ENCODE measurements around the gene NXPH1.

NXPH1 gene

GRCh38 chr7:8590225-8590624, 156.8 kb downstream of the NXPH1 start:
- no peak for DNase-seq
- Histone ChIP-seq H3K4me3 (ENCODE audit: low read depth, low read length) (no peak overlapping the region), H3K27ac (no peak overlapping the region), H3K27me3 (ENCODE audit: insufficient read depth, low read depth, severe bottlenecking) (no peaks in the 10 kb centered on the region), H3K36me3 (no peaks in the 10 kb centered on the region), H3K9me3 (ENCODE audit: severe bottlenecking) (no peaks in the 10 kb centered on the region)
- no peak for TF ChIP-seq CTCF (IDR thresholded peaks at IDR 0.05; ENCODE audit: low read depth, low read length)

- H3K9me3 ChIP-seq (ENCODE audit: severe bottlenecking) = no peaks in the 10 kb centered on the region
- no peak overlapping the region for H3K4me3 ChIP-seq (ENCODE audit: low read depth, low read length)
- H3K27me3 ChIP-seq (ENCODE audit: insufficient read depth, low read depth, severe bottlenecking) = no peaks in the 10 kb centered on the region
- TF ChIP-seq CTCF (IDR thresholded peaks at IDR 0.05; ENCODE audit: low read depth, low read length) = no peak
- H3K27ac ChIP-seq = no peak overlapping the region
- H3K36me3 ChIP-seq = no peaks in the 10 kb centered on the region
- no peak for DNase-seq
Measured at GRCh38 chr7:8590791-8591190, 157.4 kb downstream of the NXPH1 start.

- Histone ChIP-seq H3K27ac (no peak overlapping the region), H3K27me3 (ENCODE audit: insufficient read depth, low read depth, severe bottlenecking) (no peaks in the 10 kb centered on the region), H3K9me3 (ENCODE audit: severe bottlenecking) (no peaks in the 10 kb centered on the region), H3K36me3 (no peaks in the 10 kb centered on the region), H3K4me3 (ENCODE audit: low read depth, low read length) (no peak overlapping the region)
- TF ChIP-seq CTCF (IDR thresholded peaks at IDR 0.05; ENCODE audit: low read depth, low read length) = no peak
- no peak for DNase-seq
Measured at GRCh38 chr7:8591289-8591688, 157.9 kb downstream of the NXPH1 start.

GRCh38 chr7:8592167-8592566, 158.8 kb downstream of the NXPH1 start:
- DNase-seq = no peak
- no peaks in the 10 kb centered on the region for H3K36me3 ChIP-seq
- no peaks in the 10 kb centered on the region for H3K9me3 ChIP-seq (ENCODE audit: severe bottlenecking)
- no peak for TF ChIP-seq CTCF (IDR thresholded peaks at IDR 0.05; ENCODE audit: low read depth, low read length)
- H3K27ac ChIP-seq = no peak overlapping the region
- no peaks in the 10 kb centered on the region for H3K27me3 ChIP-seq (ENCODE audit: insufficient read depth, low read depth, severe bottlenecking)
- no peak overlapping the region for H3K4me3 ChIP-seq (ENCODE audit: low read depth, low read length)

GRCh38 chr7:8594115-8594514, 160.7 kb downstream of the NXPH1 start:
- no peak for TF ChIP-seq CTCF (IDR thresholded peaks at IDR 0.05; ENCODE audit: low read depth, low read length)
- Histone ChIP-seq H3K27me3 (ENCODE audit: insufficient read depth, low read depth, severe bottlenecking) (no peaks in the 10 kb centered on the region), H3K4me3 (ENCODE audit: low read depth, low read length) (no peak overlapping the region), H3K36me3 (no peaks in the 10 kb centered on the region), H3K9me3 (ENCODE audit: severe bottlenecking) (no peaks in the 10 kb centered on the region), H3K27ac (no peak overlapping the region)
- no peak for DNase-seq

GRCh38 chr7:8597565-8597964, 164.2 kb downstream of the NXPH1 start:
- Histone ChIP-seq H3K27me3 (ENCODE audit: insufficient read depth, low read depth, severe bottlenecking) (no peaks in the 10 kb centered on the region), H3K9me3 (ENCODE audit: severe bottlenecking) (no peaks in the 10 kb centered on the region), H3K27ac (no peak overlapping the region), H3K36me3 (no peaks in the 10 kb centered on the region), H3K4me3 (ENCODE audit: low read depth, low read length) (no peak overlapping the region)
- DNase-seq = no peak
- TF ChIP-seq CTCF (IDR thresholded peaks at IDR 0.05; ENCODE audit: low read depth, low read length) = no peak
